Right lobe of liver (tissue), 4 donors: Measurements from ENCODE around the gene DYNLL1.

ENCODE experiments used
- CTCF ChIP-seq, 4 donors: fragments of 200-600 bp in 3 of 4; fragments of 450-650 bp in 1 of 4; IDR thresholded peaks; one replicate each; pipeline versions ENCODE4 v1.5.1 to v1.8.0; 2016 to 2022; ENCODE audit warnings: antibody characterized with exemption in 4 of 4, mild to moderate bottlenecking in 2 of 4
- POLR2A ChIP-seq: fragments of 450-650 bp; IDR thresholded peaks from one replicate; pipeline ENCODE4 v1.6.1; 2017; ENCODE audit warnings: antibody characterized with exemption, mild to moderate bottlenecking
- donor health status: DM: no; HTN: no; CAD: no.
- donor health status: DM: no; HTN: no; CAD: no.
- donor health status: DM: no; HTN: yes; CAD: no.

GRCh38 chr12:120453060-120453750, 42.7 kb upstream of the DYNLL1 start:
- TF ChIP-seq CTCF (IDR thresholded peaks at IDR 0.05) (no peak), POLR2A (no peak)
